SHP77 (cell line): ENCODE data around the gene UNC119B.

Experiments
- DNase-seq, 2 experiments: peaks; one replicate each; lab custom pipeline; 2025; lab: John Stamatoyannopoulos, UW

UNC119B gene

DNA sequence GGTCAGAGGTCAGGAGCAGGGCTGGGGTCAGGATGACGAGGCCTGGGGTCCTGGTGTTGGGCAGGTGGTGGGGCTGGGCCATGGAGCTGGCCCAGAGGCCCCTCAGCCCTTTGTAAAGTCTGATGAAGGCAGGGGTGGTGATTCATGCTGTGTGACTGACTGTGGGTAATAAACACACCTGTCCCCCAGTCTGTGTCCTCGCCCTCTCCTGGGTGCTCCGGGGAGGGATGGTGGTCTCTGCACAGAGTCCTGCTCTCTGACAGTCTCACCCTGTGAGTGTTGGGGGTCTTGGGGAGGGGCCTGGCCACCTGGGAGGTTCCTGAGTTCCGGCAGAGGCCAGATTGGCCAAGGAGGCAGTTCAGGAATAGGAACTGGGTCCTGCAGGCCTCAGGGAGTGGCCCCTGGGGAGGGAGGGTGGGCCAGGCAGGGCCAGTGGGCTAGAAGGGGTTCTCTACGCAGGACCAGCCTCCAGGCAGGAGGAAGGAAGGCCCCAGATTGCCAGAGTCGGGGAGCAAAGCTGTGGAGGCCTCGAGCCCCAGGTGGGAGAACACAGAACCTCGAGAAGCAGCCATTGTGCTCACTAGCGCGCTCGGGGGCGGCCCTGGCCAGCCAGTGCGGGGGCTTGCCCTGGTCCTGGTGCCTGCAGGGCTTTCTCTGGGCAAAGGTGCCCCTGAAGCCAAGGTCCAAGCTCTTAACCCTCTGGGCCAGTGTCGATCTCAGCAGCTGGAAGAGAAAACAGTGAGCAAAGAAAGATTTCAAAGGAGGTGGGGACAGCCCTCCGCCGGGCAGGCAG, 29.8 kb downstream of the UNC119B start:
- no peak for DNase-seq

DNA sequence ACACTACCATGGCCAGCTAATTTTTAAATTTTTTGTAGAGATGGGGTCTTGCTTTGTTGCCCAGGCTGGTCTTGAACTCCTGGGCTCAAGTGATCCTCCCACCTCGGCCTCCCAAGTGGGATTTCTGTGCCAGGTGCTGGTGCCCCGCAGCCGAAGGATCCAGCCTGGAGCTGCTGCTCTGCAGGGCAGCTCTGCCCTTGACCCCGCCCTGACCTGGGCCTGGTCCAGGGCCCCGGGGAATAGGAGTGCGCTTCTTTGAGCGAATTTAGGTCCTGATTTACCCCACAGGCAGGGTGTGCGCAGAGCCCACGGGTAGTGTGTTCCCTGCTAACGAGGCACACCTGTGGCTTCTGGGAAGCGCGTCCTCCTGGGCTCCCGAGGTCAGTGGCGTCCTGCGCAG, 30.6 kb downstream of the UNC119B start:
- DNase-seq = no peak

DNA sequence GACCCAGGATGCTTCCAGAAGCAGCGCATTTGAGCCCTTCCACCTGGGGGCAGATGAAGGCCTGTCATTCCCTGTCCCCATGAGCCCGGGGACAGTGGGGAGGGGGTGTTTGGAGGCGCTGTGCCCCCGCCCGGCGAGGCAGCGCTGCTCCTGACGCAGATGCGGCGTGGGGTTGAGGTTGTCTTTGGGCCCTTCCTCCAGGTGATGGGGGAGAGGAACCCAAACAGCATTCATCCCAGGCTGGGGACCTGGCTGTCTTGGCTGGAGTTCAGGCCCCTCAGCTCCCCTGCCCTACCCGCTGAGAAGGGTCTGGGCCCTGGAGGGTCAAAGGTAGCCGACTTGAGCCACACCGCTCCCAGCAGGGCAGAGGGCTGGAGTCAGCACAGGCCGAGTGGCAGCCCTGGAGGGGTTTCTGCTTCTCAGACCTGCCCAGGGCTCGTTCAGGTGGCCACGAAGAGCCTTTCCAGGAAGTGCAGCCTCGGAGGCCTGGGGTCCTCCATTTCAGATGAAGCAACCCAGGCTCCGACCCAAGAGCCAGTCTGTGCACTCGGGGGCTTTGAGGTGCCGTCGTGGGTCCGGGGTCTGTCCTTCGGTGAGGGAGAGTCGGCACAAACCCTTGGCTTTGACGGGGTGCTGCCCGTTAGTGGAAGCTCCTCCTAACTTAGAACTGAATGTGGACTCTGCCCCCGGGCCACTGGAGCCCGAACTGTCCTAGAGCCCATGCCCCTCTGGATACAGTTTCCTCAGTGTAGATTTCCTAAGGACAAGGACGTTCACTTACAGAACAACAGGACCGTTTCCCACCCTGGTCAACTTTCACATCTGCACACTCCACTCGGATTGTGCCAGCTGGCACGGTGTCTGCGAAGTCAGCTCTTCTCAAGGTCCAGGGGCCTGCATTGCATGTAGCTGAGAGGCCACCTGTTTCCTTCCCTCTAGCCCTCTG, 31.5 kb downstream of the UNC119B start:
- no peak for DNase-seq

DNA sequence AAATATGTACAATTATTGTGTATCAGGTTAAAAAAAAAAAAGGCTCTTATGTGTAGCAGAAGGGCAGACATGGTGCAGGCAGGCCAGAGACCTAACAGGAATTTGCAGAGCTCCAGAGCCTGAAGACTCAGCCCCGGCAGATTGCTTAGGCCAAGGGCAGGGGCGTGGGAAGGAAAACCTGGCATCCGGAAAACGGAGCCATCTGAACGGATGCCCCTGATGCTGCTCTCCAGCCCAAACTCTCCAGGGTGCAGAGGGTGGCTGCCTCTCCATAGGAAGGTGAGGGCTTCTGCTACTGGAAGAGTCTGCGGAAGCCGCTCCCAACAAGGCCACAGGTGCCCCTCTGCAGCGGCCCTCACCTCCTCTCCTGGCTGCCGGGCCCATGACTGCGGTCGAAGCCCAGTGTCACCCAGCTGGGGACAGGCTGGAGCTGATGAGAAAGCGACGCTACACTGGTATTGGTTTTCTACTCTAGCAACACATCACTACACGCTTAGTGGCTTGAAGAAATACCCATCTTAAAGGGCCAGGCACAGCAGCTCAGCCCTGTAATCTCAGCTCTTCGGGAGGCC, 34.8 kb downstream of the UNC119B start:
- DNase-seq = no peak

DNA sequence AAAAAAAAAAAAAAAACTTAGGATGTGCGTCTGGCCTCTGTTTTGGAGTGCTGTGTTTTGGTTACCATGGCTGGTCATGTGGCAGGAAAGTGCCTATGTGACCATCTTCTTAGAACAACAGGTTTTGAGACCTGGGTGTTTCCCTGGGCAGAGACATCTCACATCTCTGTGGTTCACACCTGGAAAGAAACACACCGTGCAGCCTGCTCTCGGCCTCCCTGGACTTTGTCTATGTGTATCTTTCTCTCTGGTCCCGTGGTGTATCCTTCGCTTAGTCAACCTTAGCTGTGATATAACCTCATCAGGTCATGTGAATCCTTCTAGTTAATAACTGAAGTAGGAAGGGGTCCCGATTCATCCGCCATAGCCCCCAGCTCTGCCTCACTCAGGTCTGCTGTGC, 38.0 kb downstream of the UNC119B start:
- no peak for DNase-seq

DNA sequence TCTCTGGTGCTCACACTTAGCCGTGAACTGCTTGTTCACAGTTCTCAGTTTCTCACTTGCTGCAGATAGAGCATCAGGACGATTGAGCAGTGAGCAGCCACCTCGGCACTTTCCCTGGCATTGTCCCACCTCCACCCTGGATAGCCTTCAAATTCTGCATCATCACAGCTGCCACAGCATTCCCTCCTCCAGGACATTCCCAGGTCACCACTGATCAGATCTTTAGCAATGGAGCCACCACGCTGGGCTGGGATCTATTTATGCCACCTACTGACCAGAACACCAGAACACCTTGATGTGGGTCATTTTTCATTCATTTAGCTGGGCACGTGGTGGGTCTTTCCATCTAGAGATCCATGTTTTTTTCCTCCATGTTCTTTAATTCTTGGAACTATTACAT, 39.0 kb downstream of the UNC119B start:
- DNase-seq = no peak

DNA sequence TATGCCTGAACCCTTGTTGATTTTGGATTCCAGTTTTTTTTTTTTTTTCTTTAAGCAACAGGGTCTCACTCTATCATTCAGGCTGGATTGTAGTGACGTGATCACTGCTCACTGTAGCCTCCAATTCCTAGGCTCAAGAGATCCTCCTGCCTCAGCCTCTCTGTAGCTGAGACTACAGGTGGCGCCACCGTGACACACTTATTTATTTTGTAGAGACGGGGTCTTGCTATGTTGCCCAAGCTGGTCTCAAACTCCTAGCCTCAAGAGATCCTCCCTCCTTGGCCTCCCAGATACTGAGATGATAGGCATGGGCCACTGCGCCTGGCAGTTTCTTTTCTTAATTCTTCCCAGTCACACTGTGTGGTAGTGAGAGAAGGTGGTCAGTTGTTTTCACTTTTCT, 40.5 kb downstream of the UNC119B start:
- no peak for DNase-seq

DNA sequence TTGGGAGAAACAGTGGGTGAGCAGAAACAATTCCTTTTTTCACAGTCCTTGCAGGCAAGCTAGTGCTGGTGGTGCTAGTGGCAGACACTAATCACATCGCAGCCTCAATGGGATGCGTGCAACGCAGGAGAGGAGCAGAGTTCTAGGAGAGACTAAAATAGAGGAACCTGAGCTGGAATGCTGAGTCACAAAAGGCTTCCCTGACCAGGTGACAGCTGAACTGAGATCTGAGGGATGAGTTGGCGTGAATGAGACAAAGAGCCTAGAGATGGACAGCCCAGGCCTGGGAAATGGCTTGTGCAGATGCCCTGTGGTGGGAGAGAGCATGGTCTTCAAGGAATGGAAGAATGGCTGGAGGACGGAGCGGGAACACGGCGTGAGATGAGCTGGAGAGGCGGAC, 41.1 kb downstream of the UNC119B start:
- DNase-seq = no peak

DNA sequence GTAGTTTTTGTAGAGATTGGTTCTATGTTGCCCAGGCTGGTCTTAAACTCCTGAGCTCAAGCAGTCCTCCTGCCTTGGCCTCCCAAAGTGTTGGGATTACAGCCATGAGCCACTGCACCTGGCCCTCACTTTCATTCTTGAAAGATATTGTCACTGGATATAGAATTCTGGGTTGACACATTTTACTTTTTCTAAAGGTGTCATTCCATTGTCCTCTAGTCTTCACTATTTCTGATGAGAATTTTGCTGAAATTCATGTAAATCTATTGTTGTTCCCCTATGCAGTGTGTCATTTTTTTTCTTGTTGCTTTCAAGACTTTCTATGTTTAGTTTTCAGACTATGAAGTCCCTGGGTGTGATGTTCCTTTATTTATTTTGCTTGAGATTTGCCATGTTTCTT, 44.5 kb downstream of the UNC119B start:
- no peak for DNase-seq

DNA sequence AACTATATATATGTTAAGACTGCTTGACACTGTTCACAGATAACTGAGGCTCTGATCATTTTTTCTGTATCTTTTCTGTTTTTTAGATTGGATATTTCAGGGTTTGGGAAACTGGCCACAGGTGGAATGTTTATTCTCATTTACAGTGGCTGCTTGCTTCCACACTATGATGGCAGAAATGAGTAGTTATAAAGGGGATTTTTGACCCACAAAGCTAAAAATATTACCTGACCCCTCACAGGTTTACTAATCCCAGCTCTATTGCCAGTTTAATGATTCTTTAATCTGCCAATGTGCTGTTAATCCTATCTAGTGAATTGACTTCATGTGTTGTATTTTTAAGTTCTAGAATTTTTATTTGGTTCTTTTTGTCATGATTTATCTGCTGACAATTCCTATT, 45.0 kb downstream of the UNC119B start:
- DNase-seq = no peak

DNA sequence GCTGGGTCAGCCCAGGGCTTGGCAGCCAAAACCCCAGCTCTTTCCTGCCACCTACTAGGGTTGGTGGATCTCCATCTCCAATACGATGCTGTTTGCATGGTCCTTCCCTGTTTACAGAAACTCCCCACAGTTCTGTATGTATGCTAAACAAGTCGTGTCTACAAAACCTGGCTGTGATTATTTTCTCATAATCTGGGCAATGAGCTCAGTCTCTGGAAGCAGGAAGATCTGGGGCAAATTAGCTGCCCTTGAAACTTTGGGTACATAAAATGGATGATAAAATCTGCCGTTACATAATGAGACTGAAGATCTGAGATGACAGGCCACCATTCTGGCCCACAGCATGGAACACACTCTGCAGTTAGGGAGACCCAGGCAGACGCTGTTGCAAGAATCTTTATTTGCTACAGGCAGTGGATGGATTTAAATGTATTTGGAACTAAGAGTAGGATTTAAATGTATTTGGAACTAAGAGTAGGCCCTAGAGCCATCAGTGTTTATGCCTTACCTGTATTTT, 47.0 kb downstream of the UNC119B start:
- no peak for DNase-seq

DNA sequence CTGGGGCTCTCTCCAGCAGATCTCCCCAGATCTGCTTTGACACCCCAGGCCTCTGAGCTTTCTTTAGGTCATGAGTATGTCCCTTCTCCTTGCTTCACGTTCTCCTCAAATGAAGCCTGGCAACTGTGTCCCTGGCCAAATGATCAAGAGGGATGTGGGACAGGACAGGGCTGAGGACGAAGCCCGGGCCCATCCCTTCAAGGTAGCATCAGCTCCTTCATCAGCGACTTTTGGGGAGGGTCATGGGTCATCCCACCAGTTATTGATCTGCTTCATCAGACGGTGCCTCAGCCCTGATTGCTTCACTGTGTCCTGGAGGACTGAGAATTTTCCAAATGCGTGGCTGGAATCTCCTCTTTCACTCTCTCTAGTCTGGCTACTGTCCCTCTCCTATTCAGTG, 47.7 kb downstream of the UNC119B start:
- no peak for DNase-seq

DNA sequence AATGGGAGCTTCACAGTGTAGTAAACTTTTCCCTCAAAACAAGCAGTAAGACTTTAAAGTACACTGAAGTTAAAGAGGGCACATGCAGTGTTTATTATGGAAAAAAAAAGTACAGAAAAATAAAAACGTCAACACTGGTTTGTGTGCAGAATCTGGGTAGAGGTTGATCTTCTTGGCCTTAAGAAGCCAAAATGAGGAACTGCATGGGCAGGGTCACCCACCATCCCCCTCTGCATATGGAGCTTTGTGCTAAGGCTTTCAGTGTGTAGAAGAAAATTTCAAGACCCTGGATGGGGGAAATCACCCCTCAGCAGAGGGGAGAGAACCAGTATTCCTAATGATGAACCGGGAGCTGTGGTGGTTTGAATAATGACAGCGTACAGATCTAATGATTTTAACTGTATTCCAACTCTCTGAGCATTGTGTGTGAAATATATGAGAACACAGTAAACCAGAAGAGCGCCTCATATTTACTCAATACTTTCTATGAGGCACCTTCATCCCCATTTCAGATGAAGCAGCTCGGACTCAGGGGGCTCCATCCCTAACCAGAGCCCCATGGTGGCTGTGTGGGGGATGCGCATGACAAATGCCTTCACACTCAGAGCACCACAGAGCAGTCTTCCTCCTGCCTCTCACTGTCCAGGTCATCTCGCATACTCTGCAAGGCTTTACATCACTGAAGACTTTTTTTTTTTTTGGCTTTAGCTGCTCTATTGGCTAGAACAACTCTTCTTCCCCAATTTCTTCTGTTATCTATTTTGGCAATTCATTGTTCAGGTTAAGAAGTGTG, 48.7 kb downstream of the UNC119B start:
- no peak for DNase-seq

DNA sequence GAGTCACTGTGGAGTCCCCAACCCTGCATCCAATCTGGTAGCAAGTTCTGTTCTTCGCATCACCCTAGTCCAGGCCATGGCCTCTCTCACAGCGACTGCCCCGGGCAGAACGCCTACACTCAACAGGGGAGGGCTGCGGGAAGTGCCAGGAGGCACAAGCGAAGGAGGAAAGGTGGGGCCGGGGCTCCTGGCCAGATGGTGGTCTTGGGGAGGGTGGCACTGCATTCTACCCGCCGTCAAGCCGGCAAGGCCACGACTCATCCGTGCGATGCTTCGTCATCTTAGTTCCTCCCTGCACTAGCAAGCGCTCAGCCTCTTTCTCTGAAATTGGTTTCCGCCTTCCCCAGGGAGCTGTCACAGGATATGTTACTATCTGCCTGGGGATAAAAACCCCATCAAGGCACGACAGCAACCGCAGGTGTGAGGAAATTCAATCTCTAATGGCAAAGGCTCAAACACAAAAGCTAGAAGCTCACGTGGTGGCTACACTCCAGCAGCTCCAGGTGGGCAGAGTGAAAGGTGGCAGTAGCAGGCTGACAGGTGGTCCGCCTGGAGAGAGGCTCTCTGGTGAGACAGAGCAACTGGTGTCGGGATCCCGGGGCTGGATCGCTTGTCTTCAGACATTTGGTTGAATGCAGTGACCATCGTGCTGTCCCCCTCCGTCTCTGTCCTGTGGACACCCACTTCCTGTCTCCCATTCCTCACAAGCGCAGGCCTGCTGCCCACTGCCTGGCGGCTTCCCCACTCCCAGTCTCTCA, 49.5 kb downstream of the UNC119B start:
- no peak for DNase-seq

DNA sequence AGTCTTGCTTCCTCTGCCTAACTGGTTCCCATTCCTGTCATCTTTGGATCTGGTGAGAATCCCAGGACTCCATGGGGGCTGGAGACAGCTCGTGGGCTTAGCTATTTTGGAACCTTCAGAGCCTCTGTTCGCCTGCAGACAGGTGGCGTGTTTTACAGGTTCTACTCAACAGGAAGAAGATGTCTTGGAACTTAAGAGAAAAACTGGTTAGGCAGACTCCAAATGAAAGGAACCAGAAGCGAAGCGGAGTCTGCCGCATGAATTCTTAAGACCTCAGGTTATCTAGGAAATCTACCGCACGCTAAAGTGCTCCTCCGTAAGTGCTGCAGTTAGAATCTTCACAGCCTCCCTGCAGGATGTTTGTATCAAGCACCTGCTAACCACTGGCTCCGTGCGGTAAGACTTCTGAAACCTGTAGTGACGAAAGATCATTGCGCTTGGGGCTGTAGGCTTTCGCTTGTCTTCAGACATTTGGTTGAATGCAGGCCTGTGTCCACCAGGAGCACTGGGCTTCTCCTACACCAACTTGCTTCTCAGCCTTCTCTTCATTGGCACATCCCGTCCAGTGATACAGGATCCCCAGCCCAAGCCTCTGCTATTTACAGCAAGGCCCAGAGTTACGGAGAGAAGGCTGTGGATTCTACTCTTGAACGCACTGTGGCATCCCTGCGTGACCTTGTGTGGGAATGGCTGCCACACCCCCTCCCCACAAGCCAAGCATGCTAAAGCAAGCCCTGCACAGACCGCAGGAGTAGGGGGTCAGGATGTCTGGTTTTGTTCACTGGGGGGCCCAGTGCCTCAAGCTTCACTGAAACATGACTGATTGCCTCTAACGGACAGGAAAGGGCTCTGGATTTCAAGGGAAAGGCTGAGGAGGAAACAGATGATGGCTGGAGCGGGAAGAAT, 50.3 kb downstream of the UNC119B start:
- no peak for DNase-seq

DNA sequence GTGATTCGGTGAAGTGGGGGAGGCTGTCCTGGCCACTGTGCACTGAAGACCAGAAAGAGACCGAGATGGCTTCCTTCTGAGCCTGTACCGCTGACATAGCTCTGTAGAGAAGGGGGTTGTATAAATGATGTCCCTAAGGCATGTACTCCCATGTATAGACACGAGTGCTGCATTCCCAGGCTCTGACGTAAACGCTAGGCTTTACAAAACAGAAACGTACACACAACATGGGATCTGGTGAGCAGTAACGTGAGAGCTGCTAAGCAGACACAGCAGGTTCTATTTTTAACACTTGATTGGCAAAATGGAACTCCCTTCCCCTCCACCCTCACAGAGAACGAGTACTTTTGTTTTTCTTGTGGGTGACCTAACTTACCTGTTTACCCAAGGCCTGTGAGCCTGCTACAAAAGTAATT, 51.3 kb downstream of the UNC119B start:
- no peak for DNase-seq

DNA sequence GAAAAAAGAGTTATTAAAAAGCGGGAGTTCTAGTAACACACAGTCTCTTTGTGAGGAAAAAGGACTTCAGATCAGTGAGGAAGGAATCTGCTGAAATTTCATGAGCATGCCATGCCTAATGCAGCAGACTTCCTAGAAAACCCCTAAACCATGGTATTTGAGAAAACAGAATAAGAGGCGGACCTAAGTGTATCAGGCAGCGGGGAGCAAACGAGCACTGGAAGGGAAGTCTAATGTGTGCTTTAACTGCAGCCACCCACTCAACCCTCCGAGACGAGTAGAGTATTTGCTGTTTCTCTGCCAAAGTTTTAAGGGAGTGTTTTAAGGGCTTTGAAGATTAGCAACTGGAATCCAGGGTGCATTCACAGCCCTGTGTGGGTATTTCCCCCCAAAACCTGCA, 51.8 kb downstream of the UNC119B start:
- no peak for DNase-seq

DNA sequence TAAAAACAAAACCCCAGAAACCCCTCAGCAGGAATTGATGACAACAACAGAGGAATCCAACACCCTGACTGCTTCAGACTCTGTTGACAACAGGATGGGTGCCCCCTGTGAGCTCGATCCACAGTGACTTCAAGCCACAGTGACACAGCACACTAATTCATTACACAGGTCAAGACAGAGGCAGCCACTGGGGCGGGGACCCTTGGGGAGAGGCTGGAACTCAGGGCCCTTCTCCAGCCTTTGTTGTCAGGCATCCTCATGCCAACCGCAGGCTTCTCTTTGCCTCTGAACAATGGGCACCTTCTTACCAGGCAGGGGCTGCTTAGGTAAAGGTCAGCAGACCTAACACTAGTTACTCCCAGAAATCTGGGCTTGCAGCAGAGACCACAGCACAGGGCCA, 53.0 kb downstream of the UNC119B start:
- no peak for DNase-seq

DNA sequence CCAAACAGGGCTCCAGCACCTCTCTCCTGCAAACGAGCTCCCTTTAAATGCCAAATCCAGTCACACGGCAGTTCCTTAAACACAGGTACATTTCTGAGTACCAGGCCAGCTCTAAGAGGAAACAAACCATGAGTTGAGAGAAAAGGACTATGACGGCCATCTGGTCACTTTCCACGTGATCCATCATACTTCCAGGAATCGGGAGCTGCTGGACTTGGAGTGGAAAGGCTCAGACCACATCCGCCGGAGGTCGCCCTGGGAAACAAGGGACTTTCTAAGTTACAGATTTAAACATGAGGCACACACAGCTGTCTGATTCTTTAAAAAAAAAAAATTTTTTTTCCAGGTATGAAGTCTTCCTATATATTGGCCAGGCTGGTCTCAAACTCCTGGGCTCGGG, 54.6 kb downstream of the UNC119B start:
- DNase-seq = no peak

DNA sequence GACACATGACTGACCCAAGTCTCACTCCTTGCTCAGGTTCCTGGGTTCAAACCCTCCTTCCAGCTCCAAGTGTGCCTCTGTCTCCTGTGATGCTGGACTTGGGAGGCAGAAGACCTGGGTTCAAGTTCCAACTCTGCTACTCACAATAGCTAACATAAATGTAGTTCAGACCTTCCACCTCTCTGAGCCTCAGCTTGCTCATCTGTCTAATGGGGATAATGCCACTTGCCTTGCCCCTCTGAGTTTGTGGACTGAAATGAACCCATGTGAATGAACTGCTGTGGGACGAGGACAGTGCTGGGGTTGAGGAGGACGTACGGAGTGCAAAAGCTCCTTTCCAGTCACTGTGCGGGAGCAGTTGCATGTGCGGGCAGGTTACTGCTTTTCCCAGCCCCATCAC, 56.3 kb downstream of the UNC119B start:
- no peak for DNase-seq
